ENCODE data around the gene AKAP7.
A peak's percentile ranks its signal among the peaks of the same experiment; 100 is the strongest.

The AKAP7 gene

DNA sequence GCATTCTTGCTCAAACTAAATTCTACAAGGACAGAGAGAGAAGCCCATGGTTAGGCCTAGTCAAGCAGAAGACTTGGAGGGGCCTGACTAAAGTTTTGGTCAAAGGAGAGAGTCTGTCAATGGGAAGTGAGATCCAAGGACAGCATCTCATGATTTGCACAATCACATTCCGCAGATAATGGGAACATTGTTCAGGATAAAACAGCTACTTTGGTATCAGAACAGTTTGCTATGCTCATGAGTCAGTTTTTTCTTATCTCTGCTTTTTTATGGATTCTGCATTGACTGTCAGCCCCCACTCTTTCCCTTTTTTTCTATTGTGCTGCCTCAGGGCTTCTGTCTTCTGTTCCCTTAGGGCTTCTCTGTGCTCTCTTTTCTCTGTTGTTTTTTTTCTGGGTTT, 28.6 kb downstream of the AKAP7 start:
- H3K9me3 ChIP-seq (ENCODE audit: low read depth, low read length) = no peaks in the 10 kb centered on the region
- no peak for TF ChIP-seq EZH2 (IDR thresholded peaks at IDR 0.05)
- TF ChIP-seq POLR2AphosphoS5 (IDR thresholded peaks at IDR 0.05; ENCODE audit: borderline replicate concordance, low read depth, low read length) = no peak
- TF ChIP-seq FOXP2 (optimal IDR thresholded peaks at IDR 0.05; ENCODE audit: control extremely low read depth, extremely low read length, insufficient read depth) = no peak
- no peak overlapping the region for H3K9ac ChIP-seq (ENCODE audit: insufficient read length)
- DNase-seq (ENCODE audit: low read depth, low spot score) = no peak
- no peak overlapping the region for H3K27ac ChIP-seq
- peaks cover 19% of the 10 kb centered on the region for H3K36me3 ChIP-seq (ENCODE audit: insufficient read depth, low read length)
- no peak overlapping the region for H3K4me3 ChIP-seq

GRCh38 chr6:131164506-131164905, 29.2 kb downstream of the AKAP7 start:
- TF ChIP-seq POLR2AphosphoS5 (IDR thresholded peaks at IDR 0.05; ENCODE audit: borderline replicate concordance, low read depth, low read length) (no peak), FOXP2 (optimal IDR thresholded peaks at IDR 0.05; ENCODE audit: control extremely low read depth, extremely low read length, insufficient read depth) (no peak), EZH2 (IDR thresholded peaks at IDR 0.05) (no peak)
- DNase-seq (ENCODE audit: low read depth, low spot score) = no peak
- peaks cover 25% of the 10 kb centered on the region for H3K36me3 ChIP-seq (ENCODE audit: insufficient read depth, low read length)
- H3K27ac ChIP-seq = no peak overlapping the region
- no peaks in the 10 kb centered on the region for H3K9me3 ChIP-seq (ENCODE audit: low read depth, low read length)
- no peak overlapping the region for H3K9ac ChIP-seq (ENCODE audit: insufficient read length)
- no peak overlapping the region for H3K4me3 ChIP-seq

- Histone ChIP-seq H3K9ac (ENCODE audit: insufficient read length) (no peak overlapping the region), H3K4me3 (no peak overlapping the region), H3K27ac (no peak overlapping the region), H3K9me3 (ENCODE audit: low read depth, low read length) (no peaks in the 10 kb centered on the region), H3K36me3 (ENCODE audit: insufficient read depth, low read length) (peaks cover 30% of the 10 kb centered on the region)
- DNase-seq (ENCODE audit: low read depth, low spot score) = no peak
- TF ChIP-seq POLR2AphosphoS5 (IDR thresholded peaks at IDR 0.05; ENCODE audit: borderline replicate concordance, low read depth, low read length) = no peak
- no peak for TF ChIP-seq EZH2 (IDR thresholded peaks at IDR 0.05)
- TF ChIP-seq FOXP2 (optimal IDR thresholded peaks at IDR 0.05; ENCODE audit: control extremely low read depth, extremely low read length, insufficient read depth) = no peak
Observed at GRCh38 chr6:131167773-131168172, 32.5 kb downstream of the AKAP7 start.

DNA sequence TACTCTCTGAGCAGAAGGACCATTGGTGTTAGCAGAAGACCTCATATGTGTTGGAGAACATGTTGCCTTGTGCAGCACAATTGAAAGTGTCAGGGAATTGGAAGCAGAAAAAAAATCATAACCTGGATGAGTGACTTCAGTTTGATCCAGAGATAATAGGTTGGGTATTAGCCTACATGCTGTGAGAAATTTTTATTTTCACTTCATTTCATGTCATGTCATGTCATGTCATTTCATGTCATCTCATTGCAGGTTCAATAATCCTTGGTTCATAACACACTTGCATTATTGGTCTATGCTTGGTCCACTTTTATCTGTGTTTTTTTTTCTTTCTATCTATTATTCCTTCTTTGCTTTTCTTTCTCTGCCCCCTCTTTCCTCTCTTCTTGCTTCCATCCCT, 34.3 kb downstream of the AKAP7 start:
- peaks cover 24% of the 10 kb centered on the region for H3K36me3 ChIP-seq (ENCODE audit: insufficient read depth, low read length)
- H3K9me3 ChIP-seq (ENCODE audit: low read depth, low read length) = no peaks in the 10 kb centered on the region
- H3K27ac ChIP-seq = no peak overlapping the region
- TF ChIP-seq POLR2AphosphoS5 (IDR thresholded peaks at IDR 0.05; ENCODE audit: borderline replicate concordance, low read depth, low read length) (no peak), FOXP2 (optimal IDR thresholded peaks at IDR 0.05; ENCODE audit: control extremely low read depth, extremely low read length, insufficient read depth) (no peak)
- no peak overlapping the region for H3K9ac ChIP-seq (ENCODE audit: insufficient read length)
- no peak for DNase-seq (ENCODE audit: low read depth, low spot score)
- H3K4me3 ChIP-seq = no peak overlapping the region

- no peak for TF ChIP-seq EZH2 (IDR thresholded peaks at IDR 0.05)
- no peak for TF ChIP-seq FOXP2 (optimal IDR thresholded peaks at IDR 0.05; ENCODE audit: control extremely low read depth, extremely low read length, insufficient read depth)
- TF ChIP-seq POLR2AphosphoS5 (IDR thresholded peaks at IDR 0.05; ENCODE audit: borderline replicate concordance, low read depth, low read length) = no peak
- no peak for DNase-seq (ENCODE audit: low read depth, low spot score)
- no peaks in the 10 kb centered on the region for H3K9me3 ChIP-seq (ENCODE audit: low read depth, low read length)
- no peak overlapping the region for H3K27ac ChIP-seq
- H3K4me3 ChIP-seq = no peak overlapping the region
- peaks cover 23% of the 10 kb centered on the region for H3K36me3 ChIP-seq (ENCODE audit: insufficient read depth, low read length)
- H3K9ac ChIP-seq (ENCODE audit: insufficient read length) = no peak overlapping the region
Observed at GRCh38 chr6:131172222-131172621, 37.0 kb downstream of the AKAP7 start.

GRCh38 chr6:131173680-131174079, 38.4 kb downstream of the AKAP7 start:
- Histone ChIP-seq H3K4me3 (no peak overlapping the region; the same call in 1 of the 2 replicates), H3K9ac (ENCODE audit: insufficient read length) (peak overlapping the region; percentile 37), H3K36me3 (ENCODE audit: insufficient read depth, low read length) (peaks cover 37% of the 10 kb centered on the region), H3K27ac (peak overlapping the region; percentile 74), H3K9me3 (ENCODE audit: low read depth, low read length) (no peaks in the 10 kb centered on the region)
- TF ChIP-seq EZH2 (IDR thresholded peaks at IDR 0.05) = no peak
- no peak for TF ChIP-seq FOXP2 (optimal IDR thresholded peaks at IDR 0.05; ENCODE audit: control extremely low read depth, extremely low read length, insufficient read depth)
- TF ChIP-seq POLR2AphosphoS5 (IDR thresholded peaks at IDR 0.05; ENCODE audit: borderline replicate concordance, low read depth, low read length) = no peak
- DNase-seq (ENCODE audit: low read depth, low spot score) = no peak

- TF ChIP-seq FOXP2 (optimal IDR thresholded peaks at IDR 0.05; ENCODE audit: control extremely low read depth, extremely low read length, insufficient read depth) (no peak), EZH2 (IDR thresholded peaks at IDR 0.05) (no peak), POLR2AphosphoS5 (IDR thresholded peaks at IDR 0.05; ENCODE audit: borderline replicate concordance, low read depth, low read length) (no peak)
- no peak overlapping the region for H3K9ac ChIP-seq (ENCODE audit: insufficient read length)
- peaks cover 31% of the 10 kb centered on the region for H3K36me3 ChIP-seq (ENCODE audit: insufficient read depth, low read length)
- H3K9me3 ChIP-seq (ENCODE audit: low read depth, low read length) = no peaks in the 10 kb centered on the region
- no peak for DNase-seq (ENCODE audit: low read depth, low spot score)
- no peak overlapping the region for H3K4me3 ChIP-seq
- H3K27ac ChIP-seq = no peak overlapping the region
Observed at GRCh38 chr6:131175564-131175963, 40.3 kb downstream of the AKAP7 start.

DNA sequence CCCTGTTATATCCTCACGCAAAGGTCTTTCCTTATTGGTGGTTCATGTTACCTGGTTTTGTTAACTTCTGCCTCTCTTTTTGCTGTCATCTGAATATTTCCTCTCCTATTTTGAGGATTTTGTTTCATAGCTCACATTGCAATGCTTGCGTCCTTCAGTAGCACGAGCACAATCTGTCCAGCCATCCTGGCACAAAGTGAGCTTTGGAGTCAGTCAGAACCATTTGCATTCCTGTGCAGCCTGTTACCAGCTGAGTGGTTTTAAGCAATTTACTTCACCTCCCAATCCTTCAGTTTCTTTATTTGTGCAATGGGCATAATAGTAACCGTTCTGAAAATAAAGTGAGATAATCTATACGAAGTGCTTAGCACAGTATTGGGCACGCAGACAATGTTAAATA, 42.7 kb downstream of the AKAP7 start:
- no peak overlapping the region for H3K9ac ChIP-seq (ENCODE audit: insufficient read length)
- no peak overlapping the region for H3K27ac ChIP-seq
- DNase-seq (ENCODE audit: low read depth, low spot score) = no peak
- H3K36me3 ChIP-seq (ENCODE audit: insufficient read depth, low read length) = peaks cover 33% of the 10 kb centered on the region
- no peaks in the 10 kb centered on the region for H3K9me3 ChIP-seq (ENCODE audit: low read depth, low read length)
- TF ChIP-seq FOXP2 (optimal IDR thresholded peaks at IDR 0.05; ENCODE audit: control extremely low read depth, extremely low read length, insufficient read depth) (no peak), EZH2 (IDR thresholded peaks at IDR 0.05) (no peak), POLR2AphosphoS5 (IDR thresholded peaks at IDR 0.05; ENCODE audit: borderline replicate concordance, low read depth, low read length) (no peak)
- H3K4me3 ChIP-seq = no peak overlapping the region

DNA sequence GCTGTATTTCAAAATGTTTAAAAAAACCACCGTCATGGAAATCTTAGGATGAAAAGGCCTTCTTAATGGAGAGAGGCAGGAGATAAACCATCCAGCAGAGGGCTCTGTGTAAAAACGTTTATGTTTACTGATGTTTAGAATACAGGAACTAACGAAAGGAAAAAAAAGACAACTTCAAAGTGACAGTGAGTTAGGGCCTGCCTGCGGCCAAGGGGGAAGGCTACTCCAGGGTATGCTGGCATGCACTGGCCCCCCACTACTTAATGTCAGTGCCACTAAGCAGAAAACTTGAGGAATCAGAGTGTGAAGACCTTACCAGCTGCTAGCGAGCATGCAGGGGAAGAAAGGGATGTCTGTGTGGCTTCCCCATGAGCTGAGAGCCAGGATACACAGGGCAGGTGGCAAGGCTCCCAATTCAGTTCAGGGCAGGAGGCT, 47.7 kb downstream of the AKAP7 start:
- Histone ChIP-seq H3K36me3 (ENCODE audit: insufficient read depth, low read length) (peaks cover 30% of the 10 kb centered on the region), H3K27ac (no peak overlapping the region), H3K9me3 (ENCODE audit: low read depth, low read length) (no peaks in the 10 kb centered on the region), H3K4me3 (no peak overlapping the region), H3K9ac (ENCODE audit: insufficient read length) (no peak overlapping the region)
- no peak for DNase-seq (ENCODE audit: low read depth, low spot score)
- TF ChIP-seq FOXP2 (optimal IDR thresholded peaks at IDR 0.05; ENCODE audit: control extremely low read depth, extremely low read length, insufficient read depth) = no peak
- no peak for TF ChIP-seq POLR2AphosphoS5 (IDR thresholded peaks at IDR 0.05; ENCODE audit: borderline replicate concordance, low read depth, low read length)
- TF ChIP-seq EZH2 (IDR thresholded peaks at IDR 0.05) = no peak
